Activated CD4-positive, alpha-beta T cell treated with anti-CD3 and anti-CD28 coated beads, Interleukin-2, amount 50 U/mL, for 48 hours (primary cell): Measurements from ENCODE around the gene VSIG10.
"Not testable (repeated sequence)": the region's sequence is repeated elsewhere in the genome, so short reads cannot be mapped to it uniquely, and the experiment has no call there.

Experiments used
- DNase-seq, 2 experiments: peaks; one replicate each; pipeline ENCODE4 v3.0.0-alpha.2; 2020

The VSIG10 gene

DNA sequence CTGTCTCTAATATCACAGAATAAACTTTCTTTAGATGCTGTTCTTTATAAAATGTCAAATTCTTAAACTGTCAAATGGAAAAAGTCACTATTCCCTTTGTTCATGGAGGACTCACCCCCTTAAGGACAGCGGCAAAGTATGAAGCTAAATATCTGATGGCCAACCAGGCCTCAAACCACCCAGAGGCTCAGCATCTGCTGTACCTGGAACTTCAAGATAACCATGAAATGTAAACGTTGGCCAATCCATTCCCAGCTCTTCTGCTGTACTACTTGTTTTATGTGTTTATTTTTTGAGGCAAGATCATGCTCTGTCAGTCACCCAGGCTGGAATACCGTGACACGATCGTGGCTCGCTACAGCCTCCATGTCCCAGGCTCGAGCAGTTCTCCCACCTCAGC lies 71.6 kb downstream of the VSIG10 start:
- no peak for DNase-seq

DNA sequence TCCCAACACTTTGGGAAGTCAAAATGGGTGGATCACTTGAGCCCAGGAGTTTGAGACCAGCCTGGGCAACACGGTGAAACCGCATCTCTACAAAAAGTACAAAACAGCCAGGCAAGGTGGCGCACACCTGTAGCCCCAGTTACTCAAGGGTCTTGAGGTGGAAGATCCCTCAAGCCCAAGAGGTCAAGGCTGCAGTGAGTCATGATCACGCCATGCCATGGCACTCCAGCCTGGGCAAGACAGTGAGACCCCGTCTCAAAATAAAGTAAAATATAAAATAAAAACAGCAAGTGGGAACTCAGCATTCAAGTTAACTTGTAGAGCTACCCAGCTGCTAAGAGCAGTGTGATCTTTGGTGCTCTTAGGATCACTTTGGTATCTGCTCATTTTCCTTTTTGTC lies 74.6 kb downstream of the VSIG10 start:
- DNase-seq = no peak

DNA sequence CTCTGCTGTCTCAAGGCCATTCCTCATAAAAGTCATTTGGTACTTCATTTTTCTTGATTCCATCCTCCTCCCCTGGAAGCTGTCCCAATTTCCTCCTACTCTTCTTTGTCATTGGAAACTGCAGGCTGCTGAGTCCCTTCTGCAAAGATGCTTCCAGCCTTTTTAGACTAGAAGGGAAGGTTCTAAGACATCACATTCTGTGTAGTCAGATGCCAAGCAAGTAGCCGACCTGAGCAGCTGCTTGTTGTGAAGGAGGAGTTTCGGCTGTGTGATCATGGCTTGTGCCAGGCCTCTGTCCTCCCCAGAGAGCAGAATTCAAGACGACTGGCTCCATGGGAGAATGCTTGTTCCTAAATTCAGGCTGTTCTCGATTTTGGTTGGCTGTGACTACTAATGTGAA lies 78.6 kb downstream of the VSIG10 start:
- no peak for DNase-seq

DNA sequence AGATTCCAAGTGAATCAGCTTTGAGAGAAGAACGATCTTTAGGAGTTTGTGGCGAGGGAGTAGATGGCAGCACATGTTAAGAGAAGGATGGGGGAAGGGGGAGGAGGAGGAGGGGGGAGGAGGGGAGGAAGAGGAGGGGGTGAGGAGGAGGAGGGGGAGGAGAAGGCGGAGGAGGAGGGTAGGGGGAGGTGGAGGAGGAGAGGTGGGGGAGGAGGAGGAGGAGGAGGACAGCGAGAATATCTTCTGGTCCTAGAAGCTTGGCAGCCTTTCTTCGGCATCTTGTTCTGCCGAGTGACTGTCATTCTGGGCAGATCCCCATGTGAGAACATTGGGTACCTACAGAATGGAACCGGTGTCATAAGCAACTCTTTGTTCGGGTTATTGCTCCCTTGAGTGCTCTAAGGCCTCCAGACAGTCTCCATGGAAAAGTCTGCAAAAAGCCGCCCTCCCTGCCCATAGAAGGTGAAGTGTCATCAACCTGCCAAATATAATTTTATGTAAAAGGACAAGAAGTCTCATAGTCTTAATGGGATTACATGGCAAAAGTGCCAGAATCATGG lies 80.4 kb downstream of the VSIG10 start:
- DNase-seq = no peak

- no peak for DNase-seq
These were observed 81.1 kb downstream of the VSIG10 start for GRCh38 chr12:118022728-118023109.

DNA sequence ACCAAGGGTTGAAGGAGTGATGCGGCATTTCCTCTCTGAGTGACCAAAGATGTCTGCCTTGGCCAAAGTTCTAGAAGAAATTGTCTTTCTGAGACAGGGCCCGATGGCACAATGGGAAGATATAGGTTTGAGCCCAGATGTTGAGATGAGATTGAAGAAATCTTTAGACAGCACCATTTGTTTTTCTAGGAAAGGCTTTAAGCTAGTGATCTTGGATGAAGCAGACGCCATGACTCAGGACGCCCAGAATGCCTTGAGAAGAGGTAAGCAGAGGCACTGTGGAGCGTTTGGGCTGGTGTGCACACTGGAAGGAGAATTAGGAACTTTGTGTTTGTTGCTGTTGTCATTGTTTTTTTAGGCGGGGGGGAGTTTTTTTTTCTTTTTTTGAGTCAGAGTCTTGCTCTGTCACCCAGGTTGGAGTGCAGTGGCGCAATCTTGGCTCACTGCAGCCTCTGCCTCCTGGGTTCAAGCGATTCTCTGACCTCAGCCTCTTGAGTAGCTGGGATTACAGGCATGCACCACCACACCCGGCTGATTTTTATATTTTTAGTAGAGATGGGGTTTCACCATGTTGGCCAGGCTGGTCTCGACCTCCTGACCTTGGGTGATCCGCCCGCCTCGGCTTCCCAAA lies 81.6 kb downstream of the VSIG10 start:
- DNase-seq = not testable (repeated sequence)

GRCh38 chr12:118020036-118020435 lies 83.8 kb downstream of the VSIG10 start:
- no peak for DNase-seq

DNA sequence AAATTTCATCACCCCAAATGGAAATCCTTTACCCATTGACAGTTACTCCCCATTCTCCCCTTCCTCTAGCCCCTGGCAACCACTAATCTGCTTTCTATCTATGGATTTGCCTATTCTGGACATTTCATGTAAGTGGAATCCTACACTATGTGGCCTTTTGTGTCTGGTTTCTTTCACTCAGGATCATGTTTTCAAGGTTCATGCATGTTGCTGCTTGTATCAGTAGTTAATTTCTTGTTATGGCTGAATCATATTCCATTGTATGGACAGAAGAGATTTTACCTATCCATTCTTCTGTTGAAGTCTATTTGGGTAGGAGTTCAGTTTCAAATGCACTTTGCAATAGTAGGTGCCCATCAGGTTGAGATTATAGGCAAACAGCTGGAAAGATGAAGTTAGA lies 85.9 kb downstream of the VSIG10 start:
- no peak for DNase-seq

- DNase-seq = peak; percentile 98
These were observed 87.2 kb downstream of the VSIG10 start, which contains the start of gene RFC5 for GRCh38 chr12:118016424-118017264. RFC5 (plus strand) TSS chr12:118016703; CDS start chr12:118016828, 125 bp downstream.

DNA sequence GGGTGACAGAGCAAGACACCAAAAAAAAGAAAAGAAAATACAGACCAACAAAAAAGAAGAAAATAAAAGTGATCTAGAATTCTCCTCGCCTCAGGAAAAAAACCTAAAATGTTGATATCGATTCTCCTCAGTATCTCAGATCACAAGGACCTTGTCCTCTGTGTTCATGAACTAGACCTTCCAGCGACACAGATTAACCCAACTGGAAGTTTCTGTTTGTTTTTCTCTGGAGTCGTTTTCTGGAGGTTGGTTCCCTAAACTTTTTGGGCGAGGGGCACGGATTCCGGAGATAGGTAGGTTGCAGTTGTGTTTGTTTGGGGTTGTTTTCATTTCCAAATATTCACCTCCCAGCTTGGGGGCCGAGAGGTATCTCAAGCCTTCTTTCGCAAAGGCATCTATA lies 87.9 kb downstream of the VSIG10 start:
- DNase-seq = no peak

DNA sequence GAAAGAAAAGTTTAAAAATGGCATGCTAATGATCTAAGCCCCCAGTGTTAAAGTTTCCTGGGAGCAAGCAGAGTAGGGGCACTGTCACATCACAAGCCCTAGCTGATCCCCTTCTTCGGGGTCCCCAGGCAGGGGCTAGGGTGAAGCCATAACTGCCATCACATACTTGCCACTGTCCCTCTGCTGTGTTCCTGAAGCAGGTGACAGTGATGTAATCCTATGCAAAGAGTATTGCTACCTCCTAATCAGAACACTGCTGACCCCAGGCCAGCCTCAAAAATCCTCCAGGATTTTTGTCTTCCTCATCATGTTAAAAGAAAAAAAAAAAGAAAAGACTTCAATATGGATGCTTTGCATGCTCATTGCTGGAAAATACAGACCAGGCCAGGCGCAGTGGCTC lies 88.5 kb downstream of the VSIG10 start:
- DNase-seq = no peak
